GM23248 (cell line): ENCODE results near the gene SLC45A3. TPM values are rescaled to one million over a fixed set of nuclear protein-coding genes. Genes with fewer than 3 reads are reported as not detected.

Experiments used
- DNase-seq: peaks from one replicate; pipeline ENCODE4 v3.0.0-alpha.2; 2015
- H2AFZ ChIP-seq: fragments of 200-600 bp; sonication (generic); 2 replicates; pipeline ENCODE4 v1.6.1; 2016; ENCODE audit warnings: antibody characterized with exemption
- H3F3A ChIP-seq: fragments of 200-600 bp; sonication (generic); 2 replicates; pipeline ENCODE4 v1.6.1; 2016; ENCODE audit warnings: mild to moderate bottlenecking, antibody characterized with exemption, mixed run types; ENCODE audit not compliant: insufficient read depth
- H3K27ac ChIP-seq: fragments of 200-600 bp; sonication (generic); 2 replicates; pipeline ENCODE4 v1.5.1; 2016; ENCODE audit warnings: mild to moderate bottlenecking
- H3K27me3 ChIP-seq: fragments of 200-600 bp; sonication (generic); replicated peaks from 2 replicates; pipeline ENCODE4 v1.6.1; 2016; ENCODE audit warnings: mild to moderate bottlenecking; ENCODE audit not compliant: insufficient read depth
- H3K36me3 ChIP-seq: fragments of 200-600 bp; sonication (generic); 2 replicates; pipeline ENCODE4 v1.6.1; 2016; ENCODE audit warnings: low read depth, mild to moderate bottlenecking
- H3K4me1 ChIP-seq: fragments of 200-600 bp; sonication (generic); 2 replicates; pipeline ENCODE4 v1.6.1; 2016; ENCODE audit warnings: mild to moderate bottlenecking; ENCODE audit not compliant: insufficient read depth
- H3K4me2 ChIP-seq: fragments of 200-600 bp; sonication (generic); one replicate; pipeline ENCODE4 v1.6.1; 2016; ENCODE audit warnings: mild to moderate bottlenecking; ENCODE audit not compliant: unreplicated experiment
- H3K4me3 ChIP-seq: fragments of 200-600 bp; sonication (generic); 2 replicates; pipeline ENCODE4 v1.5.1; 2016; ENCODE audit warnings: mild to moderate bottlenecking
- H3K79me2 ChIP-seq: fragments of 200-600 bp; sonication (generic); 2 replicates; pipeline ENCODE4 v1.6.1; 2016; ENCODE audit warnings: mild to moderate bottlenecking; ENCODE audit not compliant: insufficient read depth
- H3K9ac ChIP-seq: fragments of 200-600 bp; sonication (generic); 2 replicates; pipeline ENCODE4 v1.6.1; 2016; ENCODE audit warnings: mild to moderate bottlenecking
- H3K9me2 ChIP-seq: fragments of 200-600 bp; sonication (generic); 2 replicates; pipeline ENCODE4 v1.6.1; 2016; ENCODE audit warnings: mixed run types, mild to moderate bottlenecking, moderate library complexity; ENCODE audit not compliant: insufficient read depth
- H3K9me3 ChIP-seq: fragments of 200-600 bp; sonication (generic); one replicate; pipeline ENCODE4 v1.6.1; 2017; ENCODE audit warnings: low read depth
- H4K20me1 ChIP-seq: fragments of 200-600 bp; sonication (generic); 2 replicates; pipeline ENCODE4 v1.6.0; 2016; ENCODE audit not compliant: insufficient read depth
- EZH2 ChIP-seq: fragments of 200-600 bp; sonication (generic); IDR thresholded peaks from 2 replicates; pipeline ENCODE4 v1.6.1; 2018; ENCODE audit warnings: antibody characterized with exemption, mild to moderate bottlenecking; ENCODE audit not compliant: insufficient read depth, poor library complexity, severe bottlenecking
- EZH2phosphoT487 ChIP-seq: fragments of 200-600 bp; sonication (generic); IDR thresholded peaks from 2 replicates; pipeline ENCODE4 v1.6.1; 2018; ENCODE audit warnings: antibody characterized with exemption, moderate library complexity, mild to moderate bottlenecking, low read depth; ENCODE audit not compliant: insufficient read depth
- WGBS, 2 experiments: methylation state at CpG; one replicate each; pipeline ENCODE4 v1.1.6; 2015 to 2017; ENCODE audit warnings: low lambda C conversion rate in 2 of 2, low coverage in 1 of 2; ENCODE audit errors: missing lambda C conversion rate in 2 of 2; 5-methylcytosine and 5-hydroxymethylcytosine counted together
- in situ Hi-C: fragments of 300-500 bp; cut with MboI; formaldehyde crosslinking; loops from 2 replicates; pipeline ENCODE4 v1.15.0; 2020
- polyA plus RNA-seq: library from polyadenylated mRNA; unstranded; fragments of >200 nt; fragmentation: Nextera tagmentation; extraction: Ambion mirVana; gene quantifications from 2 replicates; pipeline ENCODE4 v1.2.1, GENCODE V29; 2016
- total RNA-seq: library from RNA; depleted of rRNA; stranded (reverse); fragments of >200 nt; shearing (Covaris generic); gene quantifications from 2 replicates; pipeline ENCODE4 v1.2.3, GENCODE V29; 2014

The SLC45A3 gene
- total and polyA plus RNA-seq, 2 experiments from 2014 or later: 0.38 to 1.2 TPM

DNA sequence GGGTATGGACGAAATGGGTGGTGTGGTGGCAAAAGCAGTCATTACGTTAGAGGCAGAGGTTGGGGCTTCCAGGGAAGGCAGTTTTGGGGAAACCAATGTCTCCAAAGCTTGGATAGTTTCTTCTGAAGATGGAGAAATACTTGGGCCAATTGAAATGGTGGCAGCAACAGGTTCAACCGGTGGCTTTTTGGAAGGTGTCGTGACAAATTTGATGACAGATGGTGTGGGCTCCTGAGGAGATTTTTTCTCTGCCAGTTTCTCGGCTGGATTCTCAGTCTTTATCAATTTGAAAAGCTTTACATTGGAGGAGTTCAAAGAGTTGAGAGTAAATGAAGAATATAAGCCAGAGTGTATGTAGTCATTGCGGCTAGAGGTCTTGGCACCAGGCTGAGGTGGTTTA, 60.0 kb downstream of the SLC45A3 start:
- Histone ChIP-seq H3F3A (no peaks in the 10 kb centered on the region), H4K20me1 (no peaks in the 10 kb centered on the region), H3K4me2 (no peak overlapping the region), H3K9me2 (no peaks in the 10 kb centered on the region), H3K36me3 (peaks cover 46% of the 10 kb centered on the region), H3K79me2 (peaks cover 78% of the 10 kb centered on the region), H2AFZ (no peak overlapping the region), H3K9ac (no peak overlapping the region), H3K9me3 (no peaks in the 10 kb centered on the region), H3K27me3 (no peaks in the 10 kb centered on the region), H3K27ac (no peak overlapping the region), H3K4me1 (peaks cover 8% of the 10 kb centered on the region), H3K4me3 (no peak overlapping the region)
- in situ Hi-C loops: no loop called here
- 87 to 95% methylated on average over 6 of the region's 6 CpGs for WGBS, 2 experiments
- DNase-seq: no peak
- TF ChIP-seq EZH2phosphoT487 (no peak), EZH2 (no peak)

DNA sequence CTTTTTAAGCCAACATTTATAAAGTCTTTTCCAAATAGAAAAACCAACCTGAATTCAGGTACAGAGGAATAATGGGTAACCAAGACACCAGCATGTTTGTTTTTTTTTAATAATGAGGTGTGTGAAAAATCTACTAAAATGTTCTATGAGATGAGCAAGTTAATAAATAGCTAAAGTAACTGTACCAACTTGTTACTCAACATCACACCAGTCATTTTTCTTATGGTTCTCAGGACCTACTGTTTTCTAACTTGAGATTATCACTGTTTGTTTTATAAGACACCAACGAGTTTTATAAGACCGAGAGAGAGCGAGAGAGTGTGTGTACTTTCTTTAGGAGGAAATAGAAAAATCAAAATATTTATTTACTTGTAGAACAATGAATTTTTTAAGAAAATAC, 60.9 kb downstream of the SLC45A3 start:
- Histone ChIP-seq H3F3A (no peaks in the 10 kb centered on the region), H2AFZ (no peak overlapping the region), H3K9me2 (no peaks in the 10 kb centered on the region), H3K4me3 (no peak overlapping the region), H3K27ac (no peak overlapping the region), H3K9ac (no peak overlapping the region), H3K9me3 (no peaks in the 10 kb centered on the region), H3K27me3 (no peaks in the 10 kb centered on the region), H3K4me1 (peaks cover 8% of the 10 kb centered on the region), H3K4me2 (no peak overlapping the region), H3K36me3 (peaks cover 52% of the 10 kb centered on the region), H3K79me2 (peaks cover 70% of the 10 kb centered on the region), H4K20me1 (no peaks in the 10 kb centered on the region)
- TF ChIP-seq EZH2phosphoT487: no peak
- TF ChIP-seq EZH2: no peak
- in situ Hi-C loops: no loop called here
- WGBS, 2 experiments: 87 to 94% methylated on average over 3 of the region's 3 CpGs
- DNase-seq: no peak

DNA sequence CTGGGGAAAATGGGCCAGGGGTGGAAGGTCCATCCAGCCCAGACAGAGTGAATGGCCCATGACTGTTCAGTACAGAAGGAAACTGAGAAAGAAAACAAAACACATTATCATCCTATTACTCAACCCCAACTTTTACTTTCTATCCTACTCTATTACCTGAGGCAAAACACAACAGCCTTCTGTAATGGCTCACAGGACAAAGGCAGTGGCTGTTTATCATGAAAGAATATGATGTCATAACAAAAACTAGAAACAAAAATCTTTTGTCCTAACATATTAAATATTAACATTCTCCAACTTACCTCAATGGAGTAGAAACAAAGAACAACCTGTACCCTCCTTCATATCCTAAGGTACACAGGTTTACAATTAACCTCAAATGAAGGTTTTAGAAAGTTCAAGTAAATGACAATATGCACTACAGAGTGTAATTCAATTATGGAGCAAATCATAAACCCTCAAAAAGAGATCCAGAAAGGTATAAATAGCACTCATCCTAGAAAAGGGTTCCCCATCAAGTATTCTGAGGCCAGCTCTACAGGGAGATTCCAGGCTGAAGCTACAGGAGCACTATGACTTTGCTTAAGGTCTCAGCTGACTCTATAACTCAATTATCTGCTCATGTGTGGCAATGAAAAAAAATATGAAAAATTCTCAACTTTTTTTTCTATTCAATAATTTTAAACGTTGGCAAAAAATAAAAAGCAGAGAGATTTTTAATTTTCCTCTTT, 63.6 kb downstream of the SLC45A3 start:
- no peaks in the 10 kb centered on the region for H3F3A ChIP-seq
- H3K36me3 ChIP-seq: peaks cover 53% of the 10 kb centered on the region

DNA sequence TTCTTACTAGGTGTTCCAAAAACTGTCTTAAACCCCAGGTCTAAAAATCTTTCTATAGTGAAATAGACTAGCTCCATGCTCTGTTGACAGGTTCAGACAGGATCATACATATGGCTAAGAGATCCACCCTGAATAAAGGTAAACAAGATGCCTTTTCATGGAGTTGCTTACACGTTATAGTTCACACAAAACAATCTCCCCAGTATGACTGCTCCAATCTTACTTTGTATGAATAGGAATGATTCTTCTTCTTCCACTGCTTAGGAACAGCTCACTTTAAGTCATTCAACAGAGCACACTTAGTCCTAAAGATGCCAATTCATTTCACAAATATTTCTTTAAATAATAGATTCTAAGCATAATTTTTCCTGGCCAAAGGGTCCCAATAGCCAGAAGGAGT, 64.5 kb downstream of the SLC45A3 start:
- H3K27me3 ChIP-seq: no peaks in the 10 kb centered on the region
- H3K27ac ChIP-seq: no peak overlapping the region
- H3K9me2 ChIP-seq: no peaks in the 10 kb centered on the region
- no peaks in the 10 kb centered on the region for H3K9me3 ChIP-seq
- WGBS, 2 experiments: 93 to 100% methylated on average over 1 of the region's 1 CpG
- no peak overlapping the region for H2AFZ ChIP-seq
- TF ChIP-seq EZH2 (no peak), EZH2phosphoT487 (no peak)
- H3F3A ChIP-seq: no peaks in the 10 kb centered on the region
- no peak overlapping the region for H3K9ac ChIP-seq
- peaks cover 55% of the 10 kb centered on the region for H3K36me3 ChIP-seq
- in situ Hi-C loops: no loop called here
- DNase-seq: no peak
- H3K4me2 ChIP-seq: no peak overlapping the region
- H3K79me2 ChIP-seq: peaks cover 60% of the 10 kb centered on the region
- H3K4me1 ChIP-seq: peaks cover 3% of the 10 kb centered on the region; the same call in 1 of the 2 replicates
- H3K4me3 ChIP-seq: no peak overlapping the region
- no peaks in the 10 kb centered on the region for H4K20me1 ChIP-seq

More for the DNA sequence above, 63.6 kb downstream of the SLC45A3 start:
- Histone ChIP-seq H4K20me1 (no peaks in the 10 kb centered on the region), H3K9me2 (no peaks in the 10 kb centered on the region), H3K4me3 (no peak overlapping the region), H3K79me2 (peaks cover 57% of the 10 kb centered on the region), H3K4me1 (peaks cover 8% of the 10 kb centered on the region), H3K9ac (no peak overlapping the region), H3K27me3 (no peaks in the 10 kb centered on the region), H3K4me2 (no peak overlapping the region), H3K27ac (no peak overlapping the region), H2AFZ (no peak overlapping the region), H3K9me3 (no peaks in the 10 kb centered on the region)
- TF ChIP-seq EZH2 (no peak), EZH2phosphoT487 (no peak)
- in situ Hi-C loops: no loop called here
- DNase-seq: no peak
- WGBS, 2 experiments: 49 to 50% methylated on average over 1 of the region's 1 CpG
